Smooth muscle cell (in vitro differentiated cells): ENCODE data around the gene NRP1. TPM values are rescaled to one million over a fixed set of nuclear protein-coding genes. Genes with fewer than 3 reads are reported as not detected.

Experiments
- DNase-seq: peaks from one replicate; lab custom pipeline; 2025; ENCODE audit not compliant: unreplicated experiment; lab: John Stamatoyannopoulos, UW
- H2AFZ ChIP-seq: fragments of 200-600 bp; sonication (generic); 2 replicates; pipeline ENCODE4 v1.6.0; 2016; ENCODE audit warnings: antibody characterized with exemption, low read depth, mild to moderate bottlenecking
- H3F3A ChIP-seq: fragments of 200-600 bp; sonication (generic); 2 replicates; pipeline ENCODE4 v1.6.0; 2017; ENCODE audit warnings: antibody characterized with exemption, low read depth
- H3K27ac ChIP-seq: fragments of 200-600 bp; sonication (generic); 2 replicates; pipeline ENCODE4 v1.5.1; 2016; ENCODE audit warnings: low read depth, mild to moderate bottlenecking
- H3K27me3 ChIP-seq: fragments of 200-600 bp; sonication (generic); 2 replicates; pipeline ENCODE4 v1.6.1; 2016; ENCODE audit warnings: low read depth, mild to moderate bottlenecking
- H3K36me3 ChIP-seq: fragments of 200-600 bp; sonication (generic); 2 replicates; pipeline ENCODE4 v1.5.1; 2016; ENCODE audit warnings: low read depth
- H3K4me1 ChIP-seq: fragments of 200-600 bp; sonication (generic); 2 replicates; pipeline ENCODE4 v1.5.1; 2016; ENCODE audit warnings: low read depth
- H3K4me2 ChIP-seq: fragments of 200-600 bp; sonication (generic); 2 replicates; pipeline ENCODE4 v1.6.0; 2016; ENCODE audit warnings: mild to moderate bottlenecking
- H3K4me3 ChIP-seq: fragments of 200-600 bp; sonication (generic); 2 replicates; pipeline ENCODE4 v1.5.1; 2016; ENCODE audit warnings: mild to moderate bottlenecking
- H3K79me2 ChIP-seq: fragments of 200-600 bp; sonication (generic); 2 replicates; pipeline ENCODE4 v1.6.0; 2016; ENCODE audit warnings: low read depth, mild to moderate bottlenecking
- H3K9ac ChIP-seq: fragments of 200-600 bp; sonication (generic); 2 replicates; pipeline ENCODE4 v1.6.0; 2016; ENCODE audit warnings: low read depth
- H3K9me3 ChIP-seq: fragments of 200-600 bp; sonication (generic); replicated peaks from 2 replicates; pipeline ENCODE4 v1.5.1; 2016; ENCODE audit warnings: low read depth
- H4K20me1 ChIP-seq: fragments of 200-600 bp; sonication (generic); 2 replicates; pipeline ENCODE4 v1.6.0; 2016; ENCODE audit warnings: low read depth
- CTCF ChIP-seq: fragments of 200-600 bp; sonication (generic); IDR thresholded peaks from 2 replicates; pipeline ENCODE4 v1.5.1; 2017; ENCODE audit warnings: borderline replicate concordance, mild to moderate bottlenecking, antibody characterized with exemption; ENCODE audit not compliant: insufficient read depth, poor library complexity, severe bottlenecking
- WGBS: methylation state at CpG from one replicate; pipeline ENCODE4 v1.1.7; 2016; ENCODE audit warnings: low lambda C conversion rate; 5-methylcytosine and 5-hydroxymethylcytosine counted together
- polyA plus RNA-seq: library from polyadenylated mRNA; unstranded; fragments of >200 nt; fragmentation: Nextera tagmentation; extraction: Ambion mirVana; gene quantifications from 2 replicates; pipeline ENCODE4 v1.2.1, GENCODE V29; 2016
- total RNA-seq: library from RNA; depleted of rRNA; stranded (reverse); fragments of >200 nt; gene quantifications from 2 replicates; pipeline ENCODE4 v1.2.3, GENCODE V29; 2014

Gene NRP1
- total and polyA plus RNA-seq, 2 experiments from 2014 or later = 74.8 to 80.4 TPM

DNA sequence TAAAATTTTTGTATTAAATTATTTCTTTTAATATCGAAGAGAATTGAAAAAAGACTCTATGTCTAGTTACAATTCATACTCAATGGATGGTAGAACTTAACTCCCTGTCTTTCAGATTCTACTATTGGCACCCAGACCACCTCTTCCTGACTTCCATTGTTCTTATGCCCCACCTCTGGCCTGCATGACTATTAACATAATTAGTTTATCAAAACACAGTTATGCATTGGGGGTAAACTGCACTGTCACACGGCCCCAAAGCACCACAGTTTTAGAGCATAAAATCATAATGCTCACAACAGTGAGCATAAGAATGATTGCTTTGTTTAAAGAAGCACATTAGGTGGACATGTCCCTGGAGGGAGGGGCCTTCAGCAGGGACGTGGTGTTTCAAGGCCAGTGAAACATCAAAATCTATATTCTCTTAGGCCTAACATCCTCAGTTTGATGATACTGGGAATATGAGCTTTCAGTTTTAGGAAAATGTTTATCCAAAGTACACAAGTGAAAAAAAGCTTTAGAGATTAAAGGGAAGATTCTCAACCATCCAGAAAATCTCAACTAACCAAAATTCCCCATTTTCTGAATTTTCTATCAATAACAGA is 79.8 kb downstream of the NRP1 start:
- Histone ChIP-seq H4K20me1 (no peaks in the 10 kb centered on the region), H3K27me3 (no peaks in the 10 kb centered on the region), H3K9me3 (no peaks in the 10 kb centered on the region), H2AFZ (no peak overlapping the region), H3K79me2 (peaks cover 4% of the 10 kb centered on the region), H3K4me2 (no peak overlapping the region), H3K4me1 (peaks cover 13% of the 10 kb centered on the region), H3K27ac (peak overlapping the region; percentile 1), H3K4me3 (no peak overlapping the region), H3F3A (peaks cover under 1% of the 10 kb centered on the region), H3K36me3 (no peaks in the 10 kb centered on the region), H3K9ac (no peak overlapping the region)
- 89% methylated on average over 3 of the region's 3 CpGs for WGBS
- no peak for DNase-seq
- no peak for TF ChIP-seq CTCF

- no peaks in the 10 kb centered on the region for H3K27me3 ChIP-seq
- H3K27ac ChIP-seq = peak overlapping the region; percentile 39
- no peak overlapping the region for H2AFZ ChIP-seq
- H3K9ac ChIP-seq = no peak overlapping the region
- WGBS = 94% methylated on average over 4 of the region's 4 CpGs
- H3K4me2 ChIP-seq = no peak overlapping the region
- peaks cover 10% of the 10 kb centered on the region for H3K4me1 ChIP-seq
- peaks cover 13% of the 10 kb centered on the region for H3F3A ChIP-seq
- no peak for TF ChIP-seq CTCF
- DNase-seq = no peak
- H3K79me2 ChIP-seq = peaks cover 4% of the 10 kb centered on the region
- H4K20me1 ChIP-seq = no peaks in the 10 kb centered on the region
- H3K9me3 ChIP-seq = no peaks in the 10 kb centered on the region
- no peak overlapping the region for H3K4me3 ChIP-seq
- no peaks in the 10 kb centered on the region for H3K36me3 ChIP-seq
Observed at GRCh38 chr10:33253411-33253810, 81.1 kb downstream of the NRP1 start.

- Histone ChIP-seq H3K79me2 (peaks cover 4% of the 10 kb centered on the region), H3K9ac (no peak overlapping the region), H3K27ac (peak overlapping the region; percentile 39), H3K27me3 (no peaks in the 10 kb centered on the region), H4K20me1 (no peaks in the 10 kb centered on the region), H3K4me1 (peaks cover 8% of the 10 kb centered on the region), H3K36me3 (no peaks in the 10 kb centered on the region), H3K9me3 (no peaks in the 10 kb centered on the region), H3K4me3 (no peak overlapping the region), H2AFZ (no peak overlapping the region), H3K4me2 (peak overlapping the region; percentile 24), H3F3A (peaks cover 16% of the 10 kb centered on the region)
- 51% methylated on average over 3 of the region's 3 CpGs for WGBS
- TF ChIP-seq CTCF = no peak
- no peak for DNase-seq
Observed at GRCh38 chr10:33252794-33253203, 81.7 kb downstream of the NRP1 start.

DNA sequence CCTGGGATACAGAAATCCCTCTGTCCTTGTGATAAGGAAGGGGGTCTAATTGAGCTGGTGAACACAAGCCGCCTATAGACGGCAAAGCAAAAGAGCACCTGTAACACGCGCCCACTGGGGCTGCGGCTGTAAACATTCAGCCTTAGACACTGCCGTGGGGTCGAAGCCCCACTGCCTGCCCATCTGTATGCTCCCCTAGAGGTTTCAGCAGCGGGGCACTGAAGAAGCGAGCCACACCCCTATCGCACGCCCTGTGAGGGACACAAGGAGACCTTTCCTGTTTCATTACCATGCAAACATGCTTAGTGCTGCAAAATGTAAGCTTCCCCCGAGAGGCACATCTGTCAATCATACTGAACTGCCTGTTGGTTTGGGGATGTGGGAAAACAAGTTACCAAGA is 82.1 kb downstream of the NRP1 start:
- DNase-seq = no peak
- H4K20me1 ChIP-seq = no peaks in the 10 kb centered on the region
- H3K36me3 ChIP-seq = no peaks in the 10 kb centered on the region
- H3K4me2 ChIP-seq = peak overlapping the region; percentile 24
- no peaks in the 10 kb centered on the region for H3K9me3 ChIP-seq
- peaks cover 8% of the 10 kb centered on the region for H3K4me1 ChIP-seq
- H3K27me3 ChIP-seq = no peaks in the 10 kb centered on the region
- H2AFZ ChIP-seq = no peak overlapping the region
- no peak overlapping the region for H3K4me3 ChIP-seq
- H3F3A ChIP-seq = peaks cover 16% of the 10 kb centered on the region
- no peak overlapping the region for H3K9ac ChIP-seq
- 95% methylated on average over 12 of the region's 12 CpGs for WGBS
- peaks cover 4% of the 10 kb centered on the region for H3K79me2 ChIP-seq
- TF ChIP-seq CTCF = no peak
- peak overlapping the region; percentile 39 for H3K27ac ChIP-seq
